Measurements from ENCODE around the gene ASIC2.

Gene ASIC2

DNA sequence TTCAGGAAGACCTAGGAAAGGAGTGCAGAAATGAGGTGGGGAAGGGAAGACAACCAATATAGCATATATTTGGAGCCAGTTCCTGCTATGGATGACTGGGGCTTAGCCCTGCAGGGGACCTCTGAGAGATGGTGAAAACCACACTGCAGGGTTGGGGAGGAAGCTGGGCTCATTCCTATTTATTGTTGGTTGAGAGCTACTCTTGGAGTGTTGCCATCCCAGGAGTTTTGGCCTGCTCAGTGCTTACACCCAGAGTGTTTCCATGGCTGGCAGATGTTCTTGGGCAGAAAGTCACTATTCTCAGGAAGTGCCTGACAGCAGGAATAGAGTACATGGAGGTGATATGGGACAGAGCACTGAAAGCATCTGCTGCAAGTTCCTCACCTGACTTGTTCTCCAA lies 155.7 kb downstream of the ASIC2 start:
- in situ Hi-C loops (cut with MboI; ENCODE audit: low sequenced_read_pairs, unreplicated experiment) = loop anchor here (10.0 kb wide), 1 partner anchor 63 kb away; no protein-coding TSS in a partner anchor
- DNase-seq (ENCODE audit: low spot score) = no peak
- no peak for TF ChIP-seq CTCF (IDR thresholded peaks at IDR 0.05; ENCODE audit: borderline replicate concordance, control extremely low read depth, extremely low read depth, insufficient read depth, missing control alignments)

DNA sequence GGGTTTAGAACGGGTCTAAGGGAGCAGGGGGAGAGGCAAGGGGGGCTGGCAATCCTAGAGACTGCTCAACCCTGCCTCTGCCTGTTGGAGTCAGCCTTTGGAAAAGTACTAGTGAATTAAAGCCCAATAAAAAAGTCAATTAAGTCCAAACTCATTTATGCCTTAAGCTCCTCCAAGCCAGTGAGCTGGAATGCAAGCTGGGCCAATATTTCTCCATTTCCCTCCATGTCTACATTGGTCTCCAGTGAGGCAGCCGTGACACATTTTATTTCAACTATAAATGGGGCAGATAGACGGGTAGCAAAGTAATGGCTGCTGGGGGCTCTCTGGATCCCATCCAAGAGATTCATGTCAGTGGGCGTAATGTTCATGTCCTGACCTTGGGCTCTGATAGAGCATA lies 157.4 kb downstream of the ASIC2 start:
- in situ Hi-C loops (cut with MboI; ENCODE audit: low sequenced_read_pairs, unreplicated experiment) = loop anchor here (10.0 kb wide), 1 partner anchor 61 kb away; no protein-coding TSS in a partner anchor
- no peak for TF ChIP-seq CTCF (IDR thresholded peaks at IDR 0.05; ENCODE audit: borderline replicate concordance, control extremely low read depth, extremely low read depth, insufficient read depth, missing control alignments)
- no peak for DNase-seq (ENCODE audit: low spot score)

GRCh38 chr17:33131620-33132019 lies 161.5 kb downstream of the ASIC2 start:
- in situ Hi-C loops (cut with MboI; ENCODE audit: low sequenced_read_pairs, unreplicated experiment) = loop anchor here (10.0 kb wide), 1 partner anchor 57 kb away; no protein-coding TSS in a partner anchor
- DNase-seq (ENCODE audit: low spot score) = no peak
- no peak for TF ChIP-seq CTCF (IDR thresholded peaks at IDR 0.05; ENCODE audit: borderline replicate concordance, control extremely low read depth, extremely low read depth, insufficient read depth, missing control alignments)

DNA sequence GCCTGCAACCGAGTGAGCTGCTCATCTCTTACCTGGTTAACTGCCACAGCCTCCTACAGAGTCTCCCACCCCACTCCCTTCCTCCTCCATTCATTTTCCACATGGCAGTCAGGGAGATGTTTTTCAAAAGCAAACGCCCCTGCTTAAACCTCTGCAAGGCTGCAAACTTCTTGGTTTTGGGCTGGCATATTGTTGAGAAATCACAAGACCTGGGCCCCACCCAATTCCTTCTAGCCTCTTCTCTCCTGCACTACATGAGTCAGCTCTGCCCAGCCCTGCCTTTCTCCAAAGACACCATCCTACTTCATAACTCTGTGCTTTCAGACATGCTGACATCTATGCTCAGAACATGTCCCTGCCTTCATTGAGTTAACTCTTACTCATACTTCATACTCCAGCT lies 165.4 kb downstream of the ASIC2 start:
- in situ Hi-C loops (cut with MboI; ENCODE audit: low sequenced_read_pairs, unreplicated experiment) = no loop called here

DNA sequence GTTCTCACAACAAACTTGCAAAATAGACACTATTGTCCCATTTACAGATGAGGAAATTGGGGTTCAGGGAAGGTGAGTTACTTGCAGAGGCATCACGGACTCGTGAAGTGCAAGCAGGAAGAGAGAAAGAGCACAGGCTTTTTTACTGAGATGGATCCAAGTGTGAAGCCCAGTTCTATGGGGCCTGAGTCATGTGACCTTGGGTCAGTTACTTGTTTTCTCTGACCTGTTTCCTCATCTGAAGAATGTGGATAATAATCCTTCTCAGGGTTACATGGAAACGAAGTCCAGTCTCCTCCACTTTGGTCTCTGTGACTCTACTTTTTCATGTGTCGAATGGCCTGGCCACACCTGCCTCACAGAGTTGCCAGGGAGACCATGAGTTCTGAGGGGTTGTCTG lies 167.0 kb downstream of the ASIC2 start:
- in situ Hi-C loops (cut with MboI; ENCODE audit: low sequenced_read_pairs, unreplicated experiment) = no loop called here
- TF ChIP-seq CTCF (IDR thresholded peaks at IDR 0.05; ENCODE audit: borderline replicate concordance, control extremely low read depth, extremely low read depth, insufficient read depth, missing control alignments) = no peak
- DNase-seq (ENCODE audit: low spot score) = no peak

More for the DNA sequence above, 165.4 kb downstream of the ASIC2 start:
- no peak for DNase-seq (ENCODE audit: low spot score)
- TF ChIP-seq CTCF (IDR thresholded peaks at IDR 0.05; ENCODE audit: borderline replicate concordance, control extremely low read depth, extremely low read depth, insufficient read depth, missing control alignments) = no peak

- DNase-seq (ENCODE audit: low spot score) = no peak
Measured at GRCh38 chr17:33125552-33125950, 167.5 kb downstream of the ASIC2 start.

More at GRCh38 chr17:33125552-33125950, 167.5 kb downstream of the ASIC2 start:
- in situ Hi-C loops (cut with MboI; ENCODE audit: low sequenced_read_pairs, unreplicated experiment) = no loop called here
- no peak for TF ChIP-seq CTCF (IDR thresholded peaks at IDR 0.05; ENCODE audit: borderline replicate concordance, control extremely low read depth, extremely low read depth, insufficient read depth, missing control alignments)
